Fibroblast of lung (primary cell): Measurements from ENCODE around the gene TBC1D22A. TPM values are rescaled to one million over a fixed set of nuclear protein-coding genes. Genes with fewer than 3 reads are reported as not detected.
A peak's percentile ranks its signal among the peaks of the same experiment; 100 is the strongest.

ENCODE experiments used
- DNase-seq, 2 donors: peaks; one replicate each; pipeline versions ENCODE4 v3.0.0 to v3.0.0-alpha.2; 2010; ENCODE audit warnings: low read depth in 2 of 2
- H2AFZ ChIP-seq: 2 replicates; pipeline ENCODE4 v1.5.1; 2012; ENCODE audit warnings: low read length, control low read depth, inconsistent platforms
- H3K27ac ChIP-seq: 2 replicates; pipeline ENCODE4 v1.5.1; 2011; ENCODE audit warnings: low read length, control low read depth; ENCODE audit not compliant: insufficient read depth
- H3K27me3 ChIP-seq: 2 replicates; pipeline ENCODE4 v1.5.1; 2011; ENCODE audit warnings: mild to moderate bottlenecking, low read length; ENCODE audit not compliant: control insufficient read depth, insufficient read depth
- H3K36me3 ChIP-seq: 2 replicates; pipeline ENCODE4 v1.5.1; 2011; ENCODE audit warnings: low read length; ENCODE audit not compliant: control insufficient read depth, insufficient read depth
- H3K4me1 ChIP-seq: 2 replicates; pipeline ENCODE4 v1.5.1; 2011; ENCODE audit warnings: low read length; ENCODE audit not compliant: control insufficient read depth, insufficient read depth; ENCODE audit errors: extremely low read depth
- H3K4me2 ChIP-seq: 2 replicates; pipeline ENCODE4 v1.5.1; 2011; ENCODE audit warnings: low read length, control low read depth; ENCODE audit not compliant: insufficient read depth; ENCODE audit errors: extremely low read depth
- H3K4me3 ChIP-seq, 4 experiments: fragments of 200-600 bp in 1 of 4; sonication (generic) in 1 of 4; replicated peaks in 1 of 4; 2 replicates each; pipeline ENCODE4 v1.5.1; 2011 to 2016; ENCODE audit warnings: low read length in 4 of 4, low read depth in 3 of 4, mild to moderate bottlenecking in 3 of 4, control low read depth in 2 of 4, inconsistent platforms in 1 of 4, mixed read lengths in 1 of 4; ENCODE audit not compliant: insufficient read depth in 1 of 4; ENCODE audit errors: control extremely low read depth in 1 of 4
- H3K79me2 ChIP-seq: 2 replicates; pipeline ENCODE4 v1.5.1; 2012; ENCODE audit warnings: mild to moderate bottlenecking, low read length, inconsistent platforms; ENCODE audit not compliant: control insufficient read depth, insufficient read depth
- H3K9ac ChIP-seq: 2 replicates; pipeline ENCODE4 v1.5.1; 2011; ENCODE audit warnings: mild to moderate bottlenecking, low read length, control low read depth; ENCODE audit not compliant: insufficient read depth
- H3K9me3 ChIP-seq: 2 replicates; pipeline ENCODE4 v1.5.1; 2012; ENCODE audit warnings: low read depth, low read length; ENCODE audit not compliant: control insufficient read depth, insufficient read depth
- H4K20me1 ChIP-seq: 2 replicates; pipeline ENCODE4 v1.5.1; 2011; ENCODE audit warnings: low read length; ENCODE audit not compliant: control insufficient read depth, insufficient read depth; ENCODE audit errors: extremely low read depth
- CTCF ChIP-seq, 2 donors: IDR thresholded peaks in 1 of 2; conservative IDR thresholded peaks in 1 of 2; 1 replicate in 1 of 2; 2 replicates in 1 of 2; pipeline ENCODE4 v1.5.1; 2011 to 2012; ENCODE audit warnings: low read length in 2 of 2, control low read depth in 1 of 2, inconsistent platforms in 1 of 2, low read depth in 1 of 2, mild to moderate bottlenecking in 1 of 2
- EZH2 ChIP-seq: IDR thresholded peaks from 2 replicates; pipeline ENCODE4 v1.5.1; 2012; ENCODE audit warnings: low read length, control low read depth, mild to moderate bottlenecking; ENCODE audit errors: missing control alignments
- polyA plus RNA-seq, 2 donors: library from polyadenylated mRNA; depleted of rRNA in 1 of 2; stranded (reverse) in 1 of 2; unstranded in 1 of 2; fragments of >200 nt; gene quantifications; 2 replicates each; pipeline ENCODE4 v1.2.1, GENCODE V29; 2011 to 2012; ENCODE audit warnings: missing spikeins in 1 of 2
- total RNA-seq: library from RNA; depleted of rRNA; stranded (reverse); fragments of >200 nt; gene quantifications from 2 replicates; pipeline ENCODE4 v1.2.1, GENCODE V29; 2014

Gene TBC1D22A
- total and polyA plus RNA-seq, 2 donors (not counting 1 experiment from before 2014, with no cell fraction given) = 11.6 to 17.6 TPM

- TF ChIP-seq EZH2 (no peak), CTCF (conservative IDR thresholded peaks at IDR 0.05 in 1 of 2, IDR thresholded peaks at IDR 0.05 in 1 of 2; ENCODE audit: low read depth in 1 of 2, low read length in 2 of 2) (no peak)
- Histone ChIP-seq H2AFZ (no peak overlapping the region), H3K27me3 (no peaks in the 10 kb centered on the region), H3K4me1 (no peaks in the 10 kb centered on the region), H3K36me3 (peaks cover 10% of the 10 kb centered on the region), H4K20me1 (no peaks in the 10 kb centered on the region), H3K79me2 (no peaks in the 10 kb centered on the region), H3K9me3 (no peaks in the 10 kb centered on the region), H3K4me2 (no peak overlapping the region), H3K4me3 (no peak overlapping the region), H3K27ac (no peak overlapping the region), H3K9ac (no peak overlapping the region)
- no peak for DNase-seq
Measured at GRCh38 chr22:46798041-46798365, 35.6 kb downstream of the TBC1D22A start.

DNA sequence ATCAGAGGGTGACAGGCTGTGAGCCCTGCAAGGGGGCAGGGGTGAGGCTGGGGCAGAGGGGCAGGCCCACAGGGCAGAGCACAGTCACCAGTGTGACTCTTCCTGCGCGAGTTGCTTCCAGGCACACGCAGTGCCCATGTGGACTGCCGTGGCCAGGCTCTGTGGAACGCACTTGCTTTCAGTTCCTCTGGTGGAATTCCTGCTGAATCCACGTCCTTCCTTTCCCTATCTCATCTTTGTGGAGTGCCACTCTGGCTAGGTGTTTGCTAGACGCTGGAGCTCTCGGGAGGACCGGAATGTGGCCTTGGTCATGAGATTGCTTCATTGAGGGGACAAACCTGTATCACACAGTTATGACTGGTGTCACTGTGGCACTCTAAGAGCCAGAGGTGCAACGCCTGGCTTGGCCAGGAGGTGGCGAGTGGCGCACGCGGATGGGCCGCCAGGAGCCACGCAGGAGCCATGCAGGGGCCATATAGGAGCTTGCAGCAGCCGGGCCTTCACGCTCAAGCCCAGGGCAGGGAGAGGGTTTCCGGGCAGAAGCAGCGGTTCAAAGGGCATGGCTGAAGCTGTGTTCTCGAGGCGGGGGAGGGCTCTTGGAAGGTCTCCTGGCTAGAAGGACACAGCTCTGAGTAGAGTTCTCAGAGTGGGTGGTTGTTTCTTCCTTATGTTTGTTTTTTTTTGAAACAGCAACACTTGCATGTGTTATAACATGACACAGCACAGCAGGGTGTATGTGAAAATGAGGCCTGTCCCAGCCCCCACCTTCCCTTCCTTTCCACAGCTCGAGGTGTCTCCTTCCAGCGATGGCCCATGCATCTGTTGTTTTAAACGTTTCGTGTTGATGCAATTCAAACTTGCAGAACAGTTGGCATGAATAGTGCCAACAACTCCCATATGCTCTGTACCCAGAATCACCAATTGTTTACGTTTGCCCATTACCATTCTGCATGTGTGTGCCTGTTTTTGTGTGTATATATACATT lies 36.2 kb downstream of the TBC1D22A start:
- H3K4me1 ChIP-seq = no peaks in the 10 kb centered on the region
- H3K36me3 ChIP-seq = peaks cover 8% of the 10 kb centered on the region
- H3K4me2 ChIP-seq = no peak overlapping the region
- DNase-seq = peak; percentile 57 to 70
- H3K27ac ChIP-seq = no peak overlapping the region
- no peaks in the 10 kb centered on the region for H4K20me1 ChIP-seq
- no peaks in the 10 kb centered on the region for H3K9me3 ChIP-seq
- no peaks in the 10 kb centered on the region for H3K79me2 ChIP-seq
- no peak overlapping the region for H2AFZ ChIP-seq
- no peak overlapping the region for H3K4me3 ChIP-seq
- H3K9ac ChIP-seq = no peak overlapping the region
- TF ChIP-seq CTCF (conservative IDR thresholded peaks at IDR 0.05 in 1 of 2, IDR thresholded peaks at IDR 0.05 in 1 of 2; ENCODE audit: low read depth in 1 of 2, low read length in 2 of 2) = peak; percentile 94 to 96
- no peak for TF ChIP-seq EZH2
- H3K27me3 ChIP-seq = no peaks in the 10 kb centered on the region

GRCh38 chr22:46799626-46800025 lies 37.2 kb downstream of the TBC1D22A start:
- Histone ChIP-seq H4K20me1 (no peaks in the 10 kb centered on the region), H3K4me3 (no peak overlapping the region), H3K36me3 (peaks cover 6% of the 10 kb centered on the region), H3K79me2 (no peaks in the 10 kb centered on the region), H3K27me3 (no peaks in the 10 kb centered on the region), H3K4me2 (no peak overlapping the region), H3K27ac (no peak overlapping the region), H3K9ac (no peak overlapping the region), H3K4me1 (no peaks in the 10 kb centered on the region), H2AFZ (no peak overlapping the region), H3K9me3 (no peaks in the 10 kb centered on the region)
- no peak for DNase-seq
- no peak for TF ChIP-seq EZH2
- no peak for TF ChIP-seq CTCF (conservative IDR thresholded peaks at IDR 0.05 in 1 of 2, IDR thresholded peaks at IDR 0.05 in 1 of 2; ENCODE audit: low read depth in 1 of 2, low read length in 2 of 2)
